IPS-NIHi7 (cell line): ENCODE data around the gene ACE.

Experiments used
- DNase-seq: peaks from one replicate; pipeline ENCODE4 v3.0.0; 2012; ENCODE audit warnings: mixed read lengths; ENCODE audit errors: extremely low spot score

The ACE gene

DNA sequence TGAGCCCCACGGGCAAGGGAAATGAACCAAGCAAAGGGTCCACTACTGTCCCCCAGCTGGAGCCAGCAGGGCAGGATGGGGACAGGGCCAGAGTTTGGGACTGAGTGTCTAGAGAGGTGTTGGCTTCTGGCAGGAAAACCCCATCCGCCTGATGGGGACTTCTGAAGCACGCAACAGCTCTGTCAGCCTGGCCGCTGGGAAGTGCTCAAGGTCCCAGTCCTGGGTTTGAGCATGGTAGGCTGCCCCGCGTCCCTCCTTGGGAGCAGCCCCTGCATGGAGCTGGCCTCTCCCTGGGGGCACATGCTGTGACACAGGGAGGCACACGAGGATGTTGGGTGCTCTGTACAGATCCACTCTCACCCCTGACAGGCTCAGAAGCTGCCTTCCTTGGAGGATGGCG is 14.6 kb downstream of the ACE start:
- no peak for DNase-seq

DNA sequence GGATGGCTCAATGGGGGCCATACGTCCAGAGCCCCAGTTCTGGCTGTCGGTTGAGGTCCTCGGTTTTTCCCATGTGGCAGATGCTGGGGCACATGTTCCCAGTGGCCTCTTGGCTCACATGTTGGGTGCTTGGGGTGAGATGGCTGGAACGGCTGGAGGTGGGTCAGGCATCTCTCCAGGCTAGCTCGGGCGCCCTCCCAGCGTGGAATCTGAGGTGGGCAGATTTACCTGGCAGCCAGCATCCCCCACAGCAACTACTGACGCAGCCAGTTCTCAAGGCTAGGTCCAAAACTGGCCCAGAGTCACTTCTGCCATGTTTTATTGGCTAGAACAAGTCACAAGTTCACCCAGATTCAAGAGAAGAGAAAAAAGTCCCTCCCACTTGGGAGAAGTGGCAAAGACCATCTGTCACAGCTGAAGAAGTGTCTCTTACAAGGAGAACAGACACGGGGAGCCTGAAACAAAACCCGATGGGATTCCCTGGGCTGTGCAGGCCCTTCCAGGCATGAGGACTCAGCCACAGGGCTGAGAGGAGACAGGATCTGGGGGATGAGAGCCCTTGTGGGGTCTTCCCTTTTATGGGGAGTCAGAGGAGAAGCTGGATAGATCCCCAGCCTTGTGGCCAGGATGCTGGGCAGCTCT is 15.2 kb downstream of the ACE start:
- no peak for DNase-seq

DNA sequence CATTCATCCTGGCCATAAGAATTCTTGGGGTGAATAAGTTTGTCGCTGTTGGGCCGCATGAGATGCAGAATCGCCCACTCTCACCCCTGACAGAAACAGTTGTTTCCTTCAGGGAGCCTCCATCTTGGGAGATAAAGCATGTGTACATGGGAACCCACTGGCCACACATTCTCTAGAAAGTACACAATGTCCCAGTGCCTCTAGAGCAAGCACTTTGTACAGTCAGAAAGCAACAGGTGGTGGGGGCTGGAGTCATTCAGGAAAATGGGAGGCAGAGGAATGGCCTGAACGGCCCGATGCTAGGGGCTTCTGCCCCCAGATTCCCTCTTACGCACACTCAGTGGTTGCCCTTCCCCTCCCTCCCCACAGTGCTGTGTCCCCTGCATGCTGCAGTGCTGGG is 16.1 kb downstream of the ACE start:
- DNase-seq: no peak

GRCh38 chr17:63493411-63493810 is 16.6 kb downstream of the ACE start:
- no peak for DNase-seq

DNA sequence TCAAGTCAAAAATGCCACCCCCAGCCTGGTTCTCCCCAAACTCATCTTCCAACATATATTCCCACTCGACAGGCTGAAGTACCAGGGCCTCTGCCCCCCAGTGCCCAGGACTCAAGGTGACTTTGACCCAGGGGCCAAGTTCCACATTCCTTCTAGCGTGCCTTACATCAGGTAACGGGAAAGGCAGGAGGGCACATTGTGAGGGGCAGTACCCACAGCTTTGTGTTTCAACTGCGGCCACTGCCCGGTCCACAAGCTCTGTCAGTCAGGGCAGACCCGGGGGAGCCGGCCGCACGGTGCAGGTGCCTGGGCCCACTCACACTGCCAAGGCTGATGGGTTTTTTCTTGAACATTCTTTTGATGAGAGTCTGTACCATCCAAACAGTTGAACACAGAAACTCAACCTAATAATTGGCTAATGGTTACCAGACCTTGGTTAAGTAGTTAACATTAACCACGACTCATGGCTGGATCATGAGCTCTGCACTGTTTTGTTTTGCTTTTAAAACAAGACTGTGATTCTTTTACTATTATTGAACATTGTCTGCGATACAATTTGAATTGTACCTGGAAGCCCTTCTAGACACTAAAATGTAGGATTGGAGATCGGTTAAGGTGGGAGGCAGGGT is 17.6 kb downstream of the ACE start:
- DNase-seq: no peak

DNA sequence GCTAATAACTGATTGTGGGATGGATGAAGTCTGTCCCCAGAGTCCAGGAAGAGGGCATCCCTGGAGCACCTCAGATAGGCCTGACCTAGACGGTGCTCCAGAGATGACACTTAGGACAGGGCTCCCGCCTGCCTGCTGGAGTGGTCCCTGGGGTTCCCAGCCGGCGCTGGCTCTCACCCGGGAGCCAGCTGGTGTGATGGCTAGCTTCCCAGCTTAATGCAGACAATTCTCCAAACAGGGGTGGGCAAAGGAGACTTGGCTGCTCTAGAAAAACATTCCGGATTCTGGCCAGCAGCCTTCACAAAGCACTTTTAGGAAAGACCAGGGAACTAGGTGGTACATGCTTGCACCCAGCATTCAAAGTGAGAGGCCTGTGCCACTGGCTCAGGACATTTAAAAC is 18.6 kb downstream of the ACE start:
- DNase-seq: no peak

- DNase-seq: no peak
Observed at GRCh38 chr17:63496177-63496576, 19.3 kb downstream of the ACE start.

DNA sequence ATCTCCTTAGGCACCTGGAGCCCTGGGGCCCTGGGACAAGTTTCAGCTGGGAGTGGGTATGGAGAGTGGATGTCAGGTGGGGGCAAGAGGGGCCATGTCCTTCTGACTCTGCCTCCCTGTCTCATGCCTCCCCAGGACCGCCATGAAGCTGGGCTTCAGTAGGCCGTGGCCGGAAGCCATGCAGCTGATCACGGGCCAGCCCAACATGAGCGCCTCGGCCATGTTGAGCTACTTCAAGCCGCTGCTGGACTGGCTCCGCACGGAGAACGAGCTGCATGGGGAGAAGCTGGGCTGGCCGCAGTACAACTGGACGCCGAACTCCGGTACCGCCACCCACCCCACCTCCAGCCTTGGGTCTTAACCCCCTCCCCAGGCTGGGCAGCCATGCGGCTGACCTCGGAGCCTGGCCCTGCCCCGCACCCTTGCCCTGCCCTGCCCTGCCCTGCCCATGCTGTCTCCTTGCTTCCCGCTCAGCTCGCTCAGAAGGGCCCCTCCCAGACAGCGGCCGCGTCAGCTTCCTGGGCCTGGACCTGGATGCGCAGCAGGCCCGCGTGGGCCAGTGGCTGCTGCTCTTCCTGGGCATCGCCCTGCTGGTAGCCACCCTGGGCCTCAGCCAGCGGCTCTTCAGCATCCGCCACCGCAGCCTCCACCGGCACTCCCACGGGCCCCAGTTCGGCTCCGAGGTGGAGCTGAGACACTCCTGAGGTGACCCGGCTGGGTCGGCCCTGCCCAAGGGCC is 20.0 kb downstream of the ACE start:
- no peak for DNase-seq

DNA sequence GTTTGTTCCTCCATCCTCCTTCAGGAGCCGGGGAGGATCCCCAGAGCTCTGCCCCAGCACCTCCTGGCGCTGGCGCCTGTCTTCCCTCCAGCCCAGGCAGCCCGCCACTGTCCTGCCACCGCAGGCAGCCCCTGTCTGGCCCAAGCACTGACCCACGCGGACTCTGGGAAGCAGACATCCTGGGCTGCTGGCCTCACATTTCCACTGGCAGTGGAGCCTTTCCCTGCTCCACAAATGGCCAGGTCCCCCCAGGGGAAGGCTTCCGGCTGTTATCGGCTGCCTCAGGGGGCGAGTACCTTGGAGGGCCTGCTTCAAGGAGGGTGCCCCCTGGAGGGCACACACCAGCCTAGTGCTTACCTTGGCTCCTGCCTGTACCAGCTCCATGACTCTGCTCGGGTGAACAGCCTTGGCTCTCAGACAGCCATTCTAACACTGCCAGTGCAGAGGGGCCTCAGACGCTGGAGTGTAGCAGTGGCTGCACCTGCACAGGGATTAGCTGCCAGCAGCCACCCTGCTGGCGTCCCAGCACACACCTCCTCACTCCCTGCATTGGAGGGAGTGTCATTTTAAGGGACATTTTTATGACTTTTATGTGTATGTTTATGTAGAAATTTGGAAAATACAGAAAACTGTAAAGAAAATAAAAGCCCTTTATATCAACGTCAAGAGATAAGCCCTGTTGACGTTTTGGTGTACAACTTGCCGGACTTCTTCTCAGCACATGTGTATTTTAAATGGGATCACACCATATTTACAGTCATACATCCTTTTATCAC is 21.0 kb downstream of the ACE start:
- DNase-seq: peak; percentile 80

GRCh38 chr17:63498626-63499195 is 21.9 kb downstream of the ACE start:
- DNase-seq: no peak

DNA sequence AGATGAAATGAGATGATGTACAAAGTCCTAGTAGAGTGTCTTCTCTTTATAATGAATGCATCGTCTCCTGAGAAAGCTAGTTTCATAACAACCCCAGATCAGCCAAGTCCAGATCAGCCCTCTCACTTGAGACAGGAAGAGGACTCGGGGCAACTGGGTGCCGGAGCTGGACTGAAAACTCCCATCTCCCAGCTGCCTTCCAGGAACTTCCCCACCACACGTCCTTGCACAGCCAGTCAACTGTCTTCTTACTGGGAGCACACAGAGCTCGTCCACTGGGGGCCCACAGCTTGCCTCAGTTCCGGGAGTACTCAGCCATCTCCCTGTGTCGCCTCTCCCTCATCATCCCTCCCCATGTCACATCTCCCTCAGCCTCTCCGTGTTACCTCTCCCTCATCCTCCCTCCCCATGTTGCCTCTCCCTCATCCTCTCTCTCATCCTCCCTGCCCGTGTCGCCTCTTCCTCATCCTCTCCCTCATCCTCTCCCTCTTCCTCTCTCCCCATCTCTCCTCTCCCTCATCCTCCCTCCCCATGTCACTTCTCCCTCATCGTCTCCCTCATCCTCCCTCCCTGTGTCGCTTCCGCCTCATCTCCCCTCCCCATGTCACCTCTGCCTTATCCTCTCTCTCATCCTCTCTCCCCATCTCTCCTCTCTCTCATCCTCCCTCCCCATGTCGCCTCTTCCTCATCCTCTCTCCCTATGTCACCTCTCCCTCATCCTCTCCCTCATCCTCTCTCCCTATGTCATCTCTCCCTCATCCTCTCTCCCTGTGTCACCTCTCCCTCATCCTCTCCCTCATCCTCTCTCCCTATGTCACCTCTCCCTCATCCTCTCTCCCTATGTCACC is 23.9 kb downstream of the ACE start:
- DNase-seq: no peak

GRCh38 chr17:63503341-63503705 is 26.5 kb downstream of the ACE start:
- no peak for DNase-seq

DNA sequence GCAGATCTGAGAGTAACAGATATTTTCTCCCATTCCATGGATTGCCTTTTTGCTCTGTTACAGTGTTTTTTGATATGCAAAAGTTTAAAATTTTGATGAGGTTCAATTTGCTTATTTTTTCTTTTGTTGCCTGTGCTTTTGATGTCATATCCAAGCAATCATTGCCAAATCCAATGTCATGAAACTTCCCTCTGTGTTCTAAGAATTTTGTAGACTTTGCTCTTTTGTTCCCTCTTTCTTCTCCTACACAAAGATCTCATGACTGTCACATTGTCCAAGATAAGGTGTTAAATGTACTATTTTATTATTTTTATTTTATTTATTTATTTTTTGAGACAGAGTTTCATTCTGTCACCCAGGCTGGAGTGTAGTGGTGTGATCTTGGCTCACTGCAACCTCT is 27.4 kb downstream of the ACE start:
- DNase-seq: no peak

GRCh38 chr17:63505341-63505740 is 28.5 kb downstream of the ACE start:
- DNase-seq: no peak

- DNase-seq: no peak
Observed at GRCh38 chr17:63506627-63507026, 29.8 kb downstream of the ACE start.

- DNase-seq: no peak
Observed at GRCh38 chr17:63511331-63511730, 34.5 kb downstream of the ACE start.

DNA sequence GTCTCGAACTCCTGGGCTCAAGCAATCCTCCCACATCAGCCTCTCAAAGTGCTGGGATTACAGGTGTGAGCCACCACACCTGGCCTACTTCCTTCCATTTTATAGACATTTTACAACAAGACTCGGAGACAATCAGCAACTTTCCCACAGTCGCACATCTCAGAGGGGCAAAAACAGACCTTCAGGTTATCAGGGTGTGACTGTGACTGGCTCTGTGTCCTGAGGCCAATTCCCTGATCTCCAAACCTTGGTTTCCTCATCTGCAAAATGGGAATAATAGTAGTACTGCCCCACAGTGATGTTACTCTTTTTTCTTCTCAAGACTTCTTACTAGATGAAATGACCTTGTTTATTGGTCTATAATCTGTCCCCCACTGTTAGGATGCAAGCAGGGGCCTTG is 35.5 kb downstream of the ACE start:
- DNase-seq: no peak

GRCh38 chr17:63512896-63513644 is 36.2 kb downstream of the ACE start:
- no peak for DNase-seq

- no peak for DNase-seq
Observed at GRCh38 chr17:63514477-63514876, 37.6 kb downstream of the ACE start.

DNA sequence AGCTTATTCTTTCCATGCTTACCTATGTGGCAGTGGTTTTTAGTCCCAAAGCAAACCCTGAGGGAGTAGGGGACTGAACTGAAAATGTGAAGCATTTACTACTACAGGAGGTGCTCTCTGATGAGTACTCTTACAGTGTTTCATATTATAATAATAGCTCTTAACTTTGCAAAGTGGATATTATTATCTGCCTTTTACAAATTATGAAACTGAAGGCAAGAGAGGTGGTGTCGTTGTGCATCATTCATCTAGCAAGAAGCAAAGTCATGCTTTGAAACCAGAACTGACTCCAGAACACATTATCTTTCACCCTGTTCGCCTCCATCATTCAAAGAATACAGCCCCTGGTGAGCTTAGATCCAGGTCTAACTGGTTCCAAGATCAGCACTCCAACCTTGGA is 38.1 kb downstream of the ACE start:
- no peak for DNase-seq

DNA sequence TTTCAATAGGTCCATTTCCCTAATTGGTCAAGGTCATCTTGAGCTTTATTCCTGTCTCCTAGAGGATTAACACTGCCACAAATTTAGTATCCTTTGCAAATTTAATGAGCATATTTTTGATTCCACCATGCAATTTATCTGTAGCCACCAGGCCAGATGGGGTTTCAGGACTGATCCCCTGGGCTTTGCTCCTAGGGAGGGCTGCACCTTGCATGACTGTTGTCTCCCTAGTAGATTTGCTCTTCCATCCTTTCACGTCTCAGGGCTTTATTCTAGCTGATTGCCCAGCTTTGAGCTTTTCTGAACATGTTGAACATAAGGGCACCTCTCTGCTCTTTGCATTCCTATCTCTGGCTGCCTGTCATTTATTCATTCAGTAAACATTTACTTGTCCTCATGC is 38.6 kb downstream of the ACE start:
- no peak for DNase-seq
